H1 (cell line): ENCODE results near the gene FMNL1. TPM values are rescaled to one million over a fixed set of nuclear protein-coding genes. Genes with fewer than 3 reads are reported as not detected.

Source experiments
- ASH2L ChIP-seq: fragments of 200-600, 300-600 bp; sonication (generic); IDR thresholded peaks from one replicate; pipeline ENCODE4 v1.7.1; 2017; ENCODE audit warnings: low read length
- BACH1 ChIP-seq: IDR thresholded peaks from 2 replicates; pipeline ENCODE4 v1.6.1; 2012; ENCODE audit warnings: low read length, improper control_type of control experiment
- CHD2 ChIP-seq: IDR thresholded peaks from 2 replicates; pipeline ENCODE4 v1.6.1; 2012; ENCODE audit warnings: low read length, improper control_type of control experiment
- E2F6 ChIP-seq: IDR thresholded peaks from 2 replicates; pipeline ENCODE4 v1.6.1; 2012; ENCODE audit warnings: inconsistent platforms
- NANOG ChIP-seq: IDR thresholded peaks from 2 replicates; pipeline ENCODE4 v1.6.1; 2011; ENCODE audit warnings: low read length, low read depth, mild to moderate bottlenecking, inconsistent platforms; ENCODE audit not compliant: insufficient read depth, poor library complexity, severe bottlenecking
- polyA plus RNA-seq, 7 experiments: library from polyadenylated mRNA; depleted of rRNA in 3 of 7; stranded (reverse) in 5 of 7; unstranded in 2 of 7; fragments of >200 nt in 5 of 7; fragments of 200-250 nt in 2 of 7; gene quantifications; 1 replicate in 5 of 7; 2 replicates in 1 of 7; 4 replicates in 1 of 7; pipeline versions ENCODE4 v1.2.1 to v1.2.3, GENCODE V29; 2011 to 2013; ENCODE audit warnings: missing spikeins in 2 of 7, mixed read lengths in 2 of 7
- total RNA-seq: library from RNA; stranded (reverse); fragmentation: NEBNext Ultra II Directional; extraction: Animal tissue kit (Norgen Biotek cat#: 25700); gene quantifications from 2 replicates; pipeline ENCODE4 v1.2.1, GENCODE V29; 2021

FMNL1 gene
- total and polyA plus RNA-seq, 2 of the 8 experiments (the other 6 are each of a cell fraction or from before 2014, with no cell fraction given), result 2.5 to 8.6 TPM

- TF ChIP-seq E2F6, result no peak
- TF ChIP-seq ASH2L, result no peak
- TF ChIP-seq BACH1, result no peak
- TF ChIP-seq CHD2, result no peak
- TF ChIP-seq NANOG, result no peak
Observed at GRCh38 chr17:45257115-45257514, 35.4 kb downstream of the FMNL1 start (continued).
